DMS153 (cell line): Measurements from ENCODE around the gene THSD7A.
"Not testable (repeated sequence)": the region's sequence is repeated elsewhere in the genome, so short reads cannot be mapped to it uniquely, and the experiment has no call there.

ENCODE experiments used
- DNase-seq: peaks from one replicate; lab custom pipeline; 2025; lab: John Stamatoyannopoulos, UW

Gene THSD7A

GRCh38 chr7:11579141-11579540 lies 252.9 kb downstream of the THSD7A start:
- DNase-seq = no peak

DNA sequence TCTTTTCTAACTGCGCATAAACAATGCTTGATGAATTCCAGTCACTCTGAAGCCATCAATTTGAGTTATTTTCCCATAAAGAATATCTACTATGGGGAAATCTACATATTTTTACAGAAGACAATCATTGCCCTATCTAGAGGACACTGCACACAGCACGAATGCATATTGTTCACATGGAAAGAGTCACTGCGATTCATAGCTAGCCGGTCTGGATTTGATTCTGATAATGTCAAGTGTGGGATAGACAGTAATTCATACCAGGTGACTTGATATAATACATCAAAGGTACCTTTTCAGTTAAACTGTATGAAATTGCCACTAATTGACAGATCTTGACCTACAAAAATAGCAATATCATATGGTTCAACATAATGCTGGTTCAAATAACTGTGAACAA lies 255.7 kb downstream of the THSD7A start:
- DNase-seq = no peak

DNA sequence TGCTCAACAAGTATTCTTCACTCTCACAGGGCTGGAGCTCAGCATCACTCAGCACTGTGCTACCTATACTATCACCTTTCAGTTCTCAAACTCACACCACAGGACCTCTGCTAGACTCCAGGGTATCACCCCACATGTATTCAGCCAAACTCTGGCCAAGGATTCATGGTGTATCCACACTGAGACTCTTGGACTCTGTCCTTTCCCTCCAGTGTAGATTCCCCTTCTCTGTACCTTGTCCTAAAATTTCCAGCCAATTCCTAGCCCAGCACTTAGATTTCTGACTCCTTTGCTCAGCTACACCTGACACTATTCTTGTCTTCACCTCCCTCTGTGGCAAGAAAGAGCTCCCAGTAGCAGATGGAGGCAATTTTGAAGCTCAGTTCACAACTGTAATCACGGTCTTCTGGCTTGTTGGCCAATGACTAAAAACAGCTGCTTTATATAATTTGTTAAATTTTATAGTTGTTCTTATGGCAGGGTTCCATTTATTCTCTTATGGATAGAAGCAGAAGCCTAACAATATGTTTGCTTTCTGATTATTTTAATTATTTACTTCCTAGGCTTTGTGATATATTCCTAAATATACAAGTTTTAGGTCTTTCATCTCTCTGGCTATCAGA lies 258.8 kb downstream of the THSD7A start:
- no peak for DNase-seq

GRCh38 chr7:11570922-11571550 lies 261.0 kb downstream of the THSD7A start:
- no peak for DNase-seq

DNA sequence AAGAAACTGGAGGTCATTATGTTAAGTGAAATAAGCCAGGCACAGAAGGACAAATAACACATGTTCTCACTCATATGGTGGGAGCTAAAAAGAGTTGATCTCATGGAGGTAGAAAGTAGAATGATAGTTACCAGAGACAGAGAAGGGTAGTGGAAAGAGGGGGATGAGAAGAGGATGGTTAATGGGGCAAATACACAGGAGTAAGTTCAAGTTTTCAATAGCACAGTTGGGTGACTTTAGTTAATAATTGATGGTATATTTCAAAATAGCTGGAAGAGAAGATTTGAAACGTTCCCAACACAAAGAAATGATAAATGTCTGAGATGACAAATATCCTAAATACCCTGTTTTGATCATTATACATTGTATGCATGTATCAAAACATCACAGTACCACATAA lies 261.8 kb downstream of the THSD7A start:
- DNase-seq = no peak

DNA sequence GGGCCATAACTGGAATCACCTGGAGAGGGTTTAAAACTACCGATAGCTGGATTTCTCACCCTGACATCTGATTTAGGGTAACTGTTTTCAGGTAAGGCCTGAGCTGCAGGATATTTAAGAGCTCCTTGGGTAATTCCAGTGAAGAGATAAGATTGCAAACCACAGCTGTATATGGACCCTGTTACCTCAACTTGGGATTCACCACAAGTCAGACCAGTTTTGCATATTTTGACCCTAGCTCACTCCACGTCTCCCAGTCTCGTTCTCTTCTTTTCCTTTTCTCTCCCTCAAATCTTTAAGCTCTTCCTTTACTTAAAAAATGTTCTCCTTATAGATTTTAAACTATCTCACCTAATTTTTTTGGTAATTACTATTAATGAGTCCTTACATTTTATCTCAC lies 264.4 kb downstream of the THSD7A start:
- no peak for DNase-seq

- DNase-seq = peak; percentile 11
These were observed 274.4 kb downstream of the THSD7A start for GRCh38 chr7:11557627-11558026.

DNA sequence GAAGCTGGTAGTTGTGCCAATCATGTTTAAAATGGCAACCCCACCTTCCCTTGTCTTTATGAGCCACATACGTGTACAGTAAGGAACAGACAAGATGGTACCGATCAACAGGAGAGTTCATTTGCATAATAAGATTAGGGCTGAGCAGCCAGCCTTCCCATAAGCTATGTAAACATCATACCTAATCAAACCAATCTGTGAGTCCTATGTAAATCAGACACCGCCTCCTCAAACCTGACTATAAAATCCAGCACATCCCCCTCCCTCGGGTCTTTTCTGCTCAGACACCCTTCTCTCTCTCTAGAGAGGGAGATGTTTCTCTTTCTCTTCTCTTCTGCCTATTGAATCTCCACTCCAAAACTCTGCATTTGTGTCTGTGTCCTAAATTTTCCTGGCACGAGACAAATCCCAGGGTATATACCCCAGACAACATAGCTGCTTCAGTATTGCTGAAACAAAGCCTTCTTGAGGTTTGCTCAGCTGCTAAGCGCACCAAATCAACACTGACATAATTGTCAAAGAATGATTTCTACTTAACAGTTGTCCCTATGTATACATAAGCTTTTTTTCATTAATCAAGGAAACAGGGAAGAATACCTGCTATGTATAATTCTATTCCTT lies 279.2 kb downstream of the THSD7A start:
- peak; percentile 88 for DNase-seq

DNA sequence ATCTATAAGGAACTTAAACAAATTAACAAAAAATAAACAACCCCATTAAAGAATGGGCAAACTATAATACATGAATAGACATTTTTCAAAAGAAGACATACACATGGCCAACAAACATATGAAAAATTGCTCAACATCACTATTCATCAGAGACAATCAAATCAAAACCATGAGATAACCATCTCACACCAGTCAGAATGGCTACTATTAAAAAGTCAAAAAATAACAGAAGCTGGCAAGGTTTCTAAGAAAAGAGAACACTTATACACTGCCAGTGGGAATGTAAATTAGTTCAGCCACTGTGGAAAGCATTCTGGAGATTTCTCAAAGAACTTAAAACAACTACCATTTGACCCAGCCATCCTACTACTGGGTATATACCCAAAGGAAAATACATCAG lies 280.5 kb downstream of the THSD7A start:
- DNase-seq = no peak

DNA sequence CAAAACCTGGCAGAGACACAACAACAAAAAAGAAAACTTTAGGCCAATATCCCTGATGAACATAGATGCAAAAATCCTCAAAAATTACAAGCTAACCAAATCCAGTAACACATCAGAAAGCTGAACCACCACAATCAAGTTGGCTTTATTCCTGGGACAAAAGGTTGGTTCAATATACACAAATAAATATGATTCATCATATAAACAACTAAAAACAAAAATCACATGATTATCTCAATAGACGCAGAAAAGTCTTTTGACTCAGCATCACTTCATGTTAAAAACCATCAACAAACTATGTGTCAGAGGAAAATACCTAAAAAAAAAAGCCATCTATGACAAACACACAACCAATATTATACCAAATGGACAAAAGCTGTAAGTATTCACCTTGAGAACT lies 283.5 kb downstream of the THSD7A start:
- DNase-seq = no peak

- no peak for DNase-seq
These were observed 290.7 kb downstream of the THSD7A start for GRCh38 chr7:11541330-11541729.

GRCh38 chr7:11540271-11540761 lies 291.7 kb downstream of the THSD7A start:
- DNase-seq = no peak

DNA sequence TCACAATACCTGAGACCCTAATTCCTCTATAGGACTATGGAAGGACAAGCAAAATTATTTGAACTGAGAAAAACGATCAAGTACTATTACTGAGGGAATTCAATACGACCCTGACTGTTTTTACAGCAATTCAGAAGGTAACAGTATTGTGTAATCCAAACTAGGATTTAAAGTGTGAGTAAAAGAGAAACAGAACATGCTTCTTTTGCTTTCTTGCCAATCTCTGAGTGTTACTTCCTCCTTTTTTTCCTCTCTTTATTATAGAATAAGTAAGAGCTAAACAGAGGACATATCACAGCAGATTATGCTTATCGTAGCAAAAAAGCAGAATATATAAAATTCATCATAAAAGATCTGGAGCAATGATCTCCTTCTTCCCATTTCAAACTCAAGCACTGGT lies 292.1 kb downstream of the THSD7A start:
- no peak for DNase-seq

GRCh38 chr7:11538751-11539299 lies 293.2 kb downstream of the THSD7A start:
- no peak for DNase-seq

DNA sequence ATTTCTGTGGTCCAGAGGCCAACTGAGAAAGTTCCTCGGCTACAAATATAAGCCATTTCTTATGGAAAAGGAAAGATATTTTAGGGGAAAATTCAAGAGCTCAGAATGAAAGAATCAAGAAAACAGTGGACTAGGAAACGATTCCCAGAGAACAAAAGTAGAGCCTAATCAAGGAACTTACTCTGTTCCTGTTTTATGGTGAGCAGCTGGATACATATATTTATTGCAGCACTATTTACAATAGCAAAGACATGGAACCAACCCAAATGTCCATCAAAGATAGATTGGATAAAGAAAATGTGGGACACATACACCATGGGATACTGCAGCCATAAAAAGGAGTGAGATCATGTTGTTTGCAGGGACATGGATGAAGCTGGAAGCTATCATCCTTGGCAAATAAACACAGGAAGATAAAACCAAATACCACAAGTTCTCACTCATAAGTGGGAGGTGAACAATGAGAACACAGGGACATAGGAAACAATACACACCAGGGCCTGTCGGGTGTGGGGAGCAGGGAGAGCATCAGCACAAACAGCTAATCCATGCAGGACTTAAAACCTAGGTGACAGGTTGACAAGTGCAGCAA lies 298.7 kb downstream of the THSD7A start:
- peak; percentile 84 for DNase-seq

DNA sequence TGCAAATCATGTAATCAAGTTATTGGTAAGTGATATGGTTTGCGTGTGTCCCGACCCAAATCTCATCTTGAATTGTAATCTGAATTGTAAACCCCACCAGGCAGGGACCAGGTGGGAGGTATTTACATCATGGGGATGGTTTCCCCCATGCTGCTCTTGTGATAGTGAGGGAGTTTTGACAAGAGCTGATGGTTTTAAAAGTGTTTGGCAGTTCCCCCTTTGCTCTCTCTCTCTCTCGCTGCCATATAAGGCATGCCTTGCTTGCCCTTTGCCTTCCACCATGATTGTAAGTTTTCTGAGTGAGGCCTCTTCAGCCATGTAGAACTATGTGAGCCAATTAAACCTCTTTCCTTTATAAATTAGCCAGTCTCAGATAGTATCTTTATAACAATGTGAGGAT lies 302.6 kb downstream of the THSD7A start:
- DNase-seq = no peak

- DNase-seq = no peak
These were observed 304.3 kb downstream of the THSD7A start for GRCh38 chr7:11527707-11528106.

DNA sequence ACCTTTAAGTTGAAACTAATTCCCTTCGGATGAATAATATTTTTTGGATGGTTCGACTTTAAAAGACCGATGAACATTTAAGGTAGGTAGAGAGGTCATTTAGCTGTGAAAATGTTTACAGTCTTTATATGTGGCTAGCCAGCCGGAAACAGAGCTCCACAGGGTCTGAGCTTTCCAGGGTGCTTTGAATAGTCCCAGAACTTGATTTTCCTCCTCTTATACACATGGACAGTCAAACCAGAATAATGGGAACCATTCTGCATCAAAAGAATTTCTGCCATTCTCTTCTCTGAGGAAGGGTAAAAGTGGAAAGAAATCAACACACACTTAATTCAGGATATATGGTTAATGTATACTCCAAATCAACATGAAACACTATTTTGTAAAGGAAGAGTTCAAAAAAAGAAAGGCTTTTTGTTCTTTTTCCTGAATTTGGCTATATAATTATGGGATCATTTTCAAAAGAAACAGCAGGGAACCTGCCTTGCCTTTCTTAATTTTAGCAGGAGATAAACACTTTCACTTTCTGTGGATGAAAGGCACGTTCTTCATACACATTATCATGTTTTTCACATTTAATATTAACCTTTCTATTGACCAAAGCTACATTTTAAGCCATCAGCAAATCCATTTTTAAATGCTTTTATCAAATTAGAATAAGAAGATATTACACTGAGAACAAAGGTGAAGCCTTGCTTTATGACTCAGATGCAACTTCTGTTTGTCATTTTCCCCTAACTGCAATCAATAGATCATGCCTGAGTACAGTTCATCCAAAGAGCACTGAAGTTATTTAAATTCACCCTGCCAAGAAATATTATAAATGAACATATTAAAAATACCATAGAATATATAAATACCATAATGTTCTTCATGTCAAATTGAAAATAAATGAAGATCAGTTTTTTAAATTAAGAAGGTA lies 307.3 kb downstream of the THSD7A start:
- DNase-seq = no peak

GRCh38 chr7:11521964-11522499 lies 310.0 kb downstream of the THSD7A start:
- not testable (repeated sequence) for DNase-seq

DNA sequence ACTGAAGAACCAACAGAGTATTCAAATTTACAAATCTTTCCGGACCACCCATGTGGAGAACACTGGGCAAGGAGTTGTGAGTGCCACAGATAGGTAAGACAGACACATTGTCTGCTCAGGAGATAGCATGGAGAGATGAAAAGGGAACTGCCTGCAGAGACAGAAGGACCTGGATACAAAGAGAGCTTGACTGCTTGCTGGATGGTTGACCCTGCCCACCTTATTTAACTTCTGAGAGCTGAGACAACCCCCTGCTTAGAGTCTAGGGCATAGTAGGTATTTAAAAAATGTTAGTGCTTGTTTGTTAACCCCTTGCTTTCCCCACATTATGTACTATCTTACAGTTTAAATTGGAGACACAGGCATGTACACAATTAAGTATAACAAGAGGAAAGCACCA lies 314.1 kb downstream of the THSD7A start:
- no peak for DNase-seq

DNA sequence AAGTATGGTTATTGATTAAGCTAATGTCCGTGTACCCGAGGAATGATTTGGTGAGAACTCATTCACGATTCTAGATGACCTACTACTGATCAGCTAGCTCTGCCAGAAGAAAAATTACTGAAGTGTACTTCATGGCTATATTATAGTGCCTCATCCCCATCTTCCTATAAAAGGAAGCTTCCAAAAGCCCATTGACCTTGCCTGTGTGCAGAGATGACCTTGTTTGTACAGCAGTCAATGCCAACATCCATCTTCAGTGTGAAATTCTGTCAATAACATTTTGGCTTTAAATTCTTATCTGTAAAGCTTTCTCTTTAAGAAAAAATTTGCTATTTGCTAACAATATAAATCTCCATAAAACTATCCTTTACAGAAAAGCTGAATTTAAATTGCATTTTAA lies 315.7 kb downstream of the THSD7A start:
- no peak for DNase-seq
